Measurements from ENCODE around the gene PPP1R15A.

PPP1R15A gene

DNA sequence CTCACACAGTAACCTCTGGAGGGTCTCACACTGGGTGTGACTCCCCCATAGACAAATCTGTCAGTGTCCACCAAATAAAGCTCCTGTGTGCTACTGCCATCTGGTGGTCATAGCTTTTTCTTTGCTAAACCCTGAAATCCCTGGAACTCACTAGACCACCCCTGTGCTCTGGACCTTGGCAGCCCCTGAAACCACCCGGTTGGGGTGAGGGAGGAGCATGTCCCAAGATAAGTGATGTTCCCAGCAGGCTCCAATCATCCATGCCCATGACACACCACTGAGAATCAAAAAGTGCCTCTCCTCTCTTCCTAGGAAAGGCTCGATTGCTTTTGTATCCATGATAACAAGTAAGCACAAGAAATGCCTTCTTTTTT is 29.4 kb upstream of the PPP1R15A start:
- TF ChIP-seq ZNF565 (CRISPR knock-in tag; conservative IDR thresholded peaks at IDR 0.05; ENCODE audit: low read depth) = no peak
- TF ChIP-seq, protein P1, sequence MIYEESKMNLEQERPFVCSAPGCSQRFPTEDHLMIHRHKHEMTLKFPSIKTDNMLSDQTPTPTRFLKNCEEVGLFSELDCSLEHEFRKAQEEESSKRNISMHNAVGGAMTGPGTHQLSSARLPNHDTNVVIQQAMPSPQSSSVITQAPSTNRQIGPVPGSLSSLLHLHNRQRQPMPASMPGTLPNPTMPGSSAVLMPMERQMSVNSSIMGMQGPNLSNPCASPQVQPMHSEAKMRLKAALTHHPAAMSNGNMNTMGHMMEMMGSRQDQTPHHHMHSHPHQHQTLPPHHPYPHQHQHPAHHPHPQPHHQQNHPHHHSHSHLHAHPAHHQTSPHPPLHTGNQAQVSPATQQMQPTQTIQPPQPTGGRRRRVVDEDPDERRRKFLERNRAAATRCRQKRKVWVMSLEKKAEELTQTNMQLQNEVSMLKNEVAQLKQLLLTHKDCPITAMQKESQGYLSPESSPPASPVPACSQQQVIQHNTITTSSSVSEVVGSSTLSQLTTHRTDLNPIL (CRISPR knock-in tag; IDR thresholded peaks at IDR 0.05; ENCODE audit: low read depth) = no peak
- no peak for TF ChIP-seq PPARA (CRISPR knock-in tag; IDR thresholded peaks at IDR 0.05; ENCODE audit: borderline replicate concordance)
- no peak for TF ChIP-seq CSDC2 (CRISPR knock-in tag; IDR thresholded peaks at IDR 0.05)
- TF ChIP-seq, protein P2, sequence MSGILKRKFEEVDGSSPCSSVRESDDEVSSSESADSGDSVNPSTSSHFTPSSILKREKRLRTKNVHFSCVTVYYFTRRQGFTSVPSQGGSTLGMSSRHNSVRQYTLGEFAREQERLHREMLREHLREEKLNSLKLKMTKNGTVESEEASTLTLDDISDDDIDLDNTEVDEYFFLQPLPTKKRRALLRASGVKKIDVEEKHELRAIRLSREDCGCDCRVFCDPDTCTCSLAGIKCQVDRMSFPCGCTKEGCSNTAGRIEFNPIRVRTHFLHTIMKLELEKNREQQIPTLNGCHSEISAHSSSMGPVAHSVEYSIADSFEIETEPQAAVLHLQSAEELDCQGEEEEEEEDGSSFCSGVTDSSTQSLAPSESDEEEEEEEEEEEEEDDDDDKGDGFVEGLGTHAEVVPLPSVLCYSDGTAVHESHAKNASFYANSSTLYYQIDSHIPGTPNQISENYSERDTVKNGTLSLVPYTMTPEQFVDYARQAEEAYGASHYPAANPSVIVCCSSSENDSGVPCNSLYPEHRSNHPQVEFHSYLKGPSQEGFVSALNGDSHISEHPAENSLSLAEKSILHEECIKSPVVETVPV (CRISPR knock-in tag; IDR thresholded peaks at IDR 0.05) = no peak
- TF ChIP-seq, protein P3, sequence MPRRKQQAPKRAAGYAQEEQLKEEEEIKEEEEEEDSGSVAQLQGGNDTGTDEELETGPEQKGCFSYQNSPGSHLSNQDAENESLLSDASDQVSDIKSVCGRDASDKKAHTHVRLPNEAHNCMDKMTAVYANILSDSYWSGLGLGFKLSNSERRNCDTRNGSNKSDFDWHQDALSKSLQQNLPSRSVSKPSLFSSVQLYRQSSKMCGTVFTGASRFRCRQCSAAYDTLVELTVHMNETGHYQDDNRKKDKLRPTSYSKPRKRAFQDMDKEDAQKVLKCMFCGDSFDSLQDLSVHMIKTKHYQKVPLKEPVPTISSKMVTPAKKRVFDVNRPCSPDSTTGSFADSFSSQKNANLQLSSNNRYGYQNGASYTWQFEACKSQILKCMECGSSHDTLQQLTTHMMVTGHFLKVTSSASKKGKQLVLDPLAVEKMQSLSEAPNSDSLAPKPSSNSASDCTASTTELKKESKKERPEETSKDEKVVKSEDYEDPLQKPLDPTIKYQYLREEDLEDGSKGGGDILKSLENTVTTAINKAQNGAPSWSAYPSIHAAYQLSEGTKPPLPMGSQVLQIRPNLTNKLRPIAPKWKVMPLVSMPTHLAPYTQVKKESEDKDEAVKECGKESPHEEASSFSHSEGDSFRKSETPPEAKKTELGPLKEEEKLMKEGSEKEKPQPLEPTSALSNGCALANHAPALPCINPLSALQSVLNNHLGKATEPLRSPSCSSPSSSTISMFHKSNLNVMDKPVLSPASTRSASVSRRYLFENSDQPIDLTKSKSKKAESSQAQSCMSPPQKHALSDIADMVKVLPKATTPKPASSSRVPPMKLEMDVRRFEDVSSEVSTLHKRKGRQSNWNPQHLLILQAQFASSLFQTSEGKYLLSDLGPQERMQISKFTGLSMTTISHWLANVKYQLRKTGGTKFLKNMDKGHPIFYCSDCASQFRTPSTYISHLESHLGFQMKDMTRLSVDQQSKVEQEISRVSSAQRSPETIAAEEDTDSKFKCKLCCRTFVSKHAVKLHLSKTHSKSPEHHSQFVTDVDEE (CRISPR knock-in tag; IDR thresholded peaks at IDR 0.05) = no peak
- no peak for TF ChIP-seq ZC3H10 (CRISPR knock-in tag; IDR thresholded peaks at IDR 0.05)
- no peak for TF ChIP-seq GLIS3 (CRISPR knock-in tag; IDR thresholded peaks at IDR 0.05)
- TF ChIP-seq TCF4 (CRISPR knock-in tag; IDR thresholded peaks at IDR 0.05; ENCODE audit: borderline replicate concordance) = no peak
- no peak for TF ChIP-seq ZFP3 (CRISPR knock-in tag; IDR thresholded peaks at IDR 0.05)
- no peak for TF ChIP-seq ISL1 (CRISPR knock-in tag; IDR thresholded peaks at IDR 0.05)
- no peak for TF ChIP-seq ZNF70 (CRISPR knock-in tag; IDR thresholded peaks at IDR 0.05)
- TF ChIP-seq ZNF8 (CRISPR knock-in tag; IDR thresholded peaks at IDR 0.05) = no peak
- TF ChIP-seq SNAI2 (CRISPR knock-in tag; IDR thresholded peaks at IDR 0.05) = no peak
- TF ChIP-seq, protein P4, sequence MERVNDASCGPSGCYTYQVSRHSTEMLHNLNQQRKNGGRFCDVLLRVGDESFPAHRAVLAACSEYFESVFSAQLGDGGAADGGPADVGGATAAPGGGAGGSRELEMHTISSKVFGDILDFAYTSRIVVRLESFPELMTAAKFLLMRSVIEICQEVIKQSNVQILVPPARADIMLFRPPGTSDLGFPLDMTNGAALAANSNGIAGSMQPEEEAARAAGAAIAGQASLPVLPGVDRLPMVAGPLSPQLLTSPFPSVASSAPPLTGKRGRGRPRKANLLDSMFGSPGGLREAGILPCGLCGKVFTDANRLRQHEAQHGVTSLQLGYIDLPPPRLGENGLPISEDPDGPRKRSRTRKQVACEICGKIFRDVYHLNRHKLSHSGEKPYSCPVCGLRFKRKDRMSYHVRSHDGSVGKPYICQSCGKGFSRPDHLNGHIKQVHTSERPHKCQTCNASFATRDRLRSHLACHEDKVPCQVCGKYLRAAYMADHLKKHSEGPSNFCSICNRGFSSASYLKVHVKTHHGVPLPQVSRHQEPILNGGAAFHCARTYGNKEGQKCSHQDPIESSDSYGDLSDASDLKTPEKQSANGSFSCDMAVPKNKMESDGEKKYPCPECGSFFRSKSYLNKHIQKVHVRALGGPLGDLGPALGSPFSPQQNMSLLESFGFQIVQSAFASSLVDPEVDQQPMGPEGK (CRISPR knock-in tag; IDR thresholded peaks at IDR 0.05; ENCODE audit: borderline replicate concordance) = no peak
- no peak for TF ChIP-seq ARNTL (CRISPR knock-in tag; IDR thresholded peaks at IDR 0.05; ENCODE audit: borderline replicate concordance, low read depth)
- TF ChIP-seq RARB (CRISPR knock-in tag; IDR thresholded peaks at IDR 0.05) = no peak
- no peak for TF ChIP-seq OSR1 (CRISPR knock-in tag; IDR thresholded peaks at IDR 0.05)
- TF ChIP-seq ZFP30 (CRISPR knock-in tag; IDR thresholded peaks at IDR 0.05) = no peak
- TF ChIP-seq BACH2 (CRISPR knock-in tag; IDR thresholded peaks at IDR 0.05; ENCODE audit: borderline replicate concordance) = no peak
- peak; percentile 78 for ATAC-seq

DNA sequence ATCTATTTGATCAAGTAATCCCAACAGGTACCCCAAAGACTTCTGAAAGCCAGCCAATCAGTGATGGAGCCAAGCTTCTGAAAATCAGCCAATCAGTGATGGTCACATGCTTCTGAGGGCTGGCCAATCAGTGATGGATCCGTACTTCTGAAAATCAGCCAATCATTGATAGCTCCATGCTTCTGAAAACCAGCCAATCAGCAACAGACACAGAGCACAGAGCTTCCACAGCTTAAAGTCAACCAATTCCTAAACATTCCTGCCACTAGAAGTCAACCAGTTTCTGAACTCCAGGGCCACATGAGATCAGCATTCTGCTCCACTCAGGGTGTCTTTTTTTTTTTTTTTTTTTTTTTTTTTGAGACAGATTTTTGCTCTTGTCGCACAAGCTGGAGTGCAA is 27.7 kb upstream of the PPP1R15A start:
- peak; percentile 75 for ATAC-seq
- TF ChIP-seq ARNTL (CRISPR knock-in tag; IDR thresholded peaks at IDR 0.05; ENCODE audit: borderline replicate concordance, low read depth) (no peak), RARB (CRISPR knock-in tag; IDR thresholded peaks at IDR 0.05) (no peak), GLIS3 (CRISPR knock-in tag; IDR thresholded peaks at IDR 0.05) (no peak), ZNF565 (CRISPR knock-in tag; conservative IDR thresholded peaks at IDR 0.05; ENCODE audit: low read depth) (no peak), ISL1 (CRISPR knock-in tag; IDR thresholded peaks at IDR 0.05) (no peak), ZFP30 (CRISPR knock-in tag; IDR thresholded peaks at IDR 0.05) (no peak), PPARA (CRISPR knock-in tag; IDR thresholded peaks at IDR 0.05; ENCODE audit: borderline replicate concordance) (no peak), BACH2 (CRISPR knock-in tag; IDR thresholded peaks at IDR 0.05; ENCODE audit: borderline replicate concordance) (no peak), TOX (CRISPR knock-in tag; IDR thresholded peaks at IDR 0.05; ENCODE audit: borderline replicate concordance) (no peak), SNAI2 (CRISPR knock-in tag; IDR thresholded peaks at IDR 0.05) (no peak), CSDC2 (CRISPR knock-in tag; IDR thresholded peaks at IDR 0.05) (no peak)
- TF ChIP-seq, protein P5, sequence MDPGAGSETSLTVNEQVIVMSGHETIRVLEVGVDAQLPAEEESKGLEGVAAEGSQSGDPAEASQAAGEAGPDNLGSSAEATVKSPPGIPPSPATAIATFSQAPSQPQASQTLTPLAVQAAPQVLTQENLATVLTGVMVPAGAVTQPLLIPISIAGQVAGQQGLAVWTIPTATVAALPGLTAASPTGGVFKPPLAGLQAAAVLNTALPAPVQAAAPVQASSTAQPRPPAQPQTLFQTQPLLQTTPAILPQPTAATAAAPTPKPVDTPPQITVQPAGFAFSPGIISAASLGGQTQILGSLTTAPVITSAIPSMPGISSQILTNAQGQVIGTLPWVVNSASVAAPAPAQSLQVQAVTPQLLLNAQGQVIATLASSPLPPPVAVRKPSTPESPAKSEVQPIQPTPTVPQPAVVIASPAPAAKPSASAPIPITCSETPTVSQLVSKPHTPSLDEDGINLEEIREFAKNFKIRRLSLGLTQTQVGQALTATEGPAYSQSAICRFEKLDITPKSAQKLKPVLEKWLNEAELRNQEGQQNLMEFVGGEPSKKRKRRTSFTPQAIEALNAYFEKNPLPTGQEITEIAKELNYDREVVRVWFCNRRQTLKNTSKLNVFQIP (CRISPR knock-in tag; IDR thresholded peaks at IDR 0.05; ENCODE audit: borderline replicate concordance, low read depth) = no peak
- TF ChIP-seq, protein P4 (CRISPR knock-in tag; IDR thresholded peaks at IDR 0.05; ENCODE audit: borderline replicate concordance) = no peak
- TF ChIP-seq, protein P3 (CRISPR knock-in tag; IDR thresholded peaks at IDR 0.05) = no peak

Measured in SK-N-SH treated with all-trans-retinoic acid at 6 μM for 48 hours (cell line).